ENCODE results near the gene GPD2. TPM values are rescaled to one million over a fixed set of nuclear protein-coding genes. Genes with fewer than 3 reads are reported as not detected.

GPD2 gene
- polyA plus RNA-seq, 1 donor from 2014 or later, result 3.5 TPM

DNA sequence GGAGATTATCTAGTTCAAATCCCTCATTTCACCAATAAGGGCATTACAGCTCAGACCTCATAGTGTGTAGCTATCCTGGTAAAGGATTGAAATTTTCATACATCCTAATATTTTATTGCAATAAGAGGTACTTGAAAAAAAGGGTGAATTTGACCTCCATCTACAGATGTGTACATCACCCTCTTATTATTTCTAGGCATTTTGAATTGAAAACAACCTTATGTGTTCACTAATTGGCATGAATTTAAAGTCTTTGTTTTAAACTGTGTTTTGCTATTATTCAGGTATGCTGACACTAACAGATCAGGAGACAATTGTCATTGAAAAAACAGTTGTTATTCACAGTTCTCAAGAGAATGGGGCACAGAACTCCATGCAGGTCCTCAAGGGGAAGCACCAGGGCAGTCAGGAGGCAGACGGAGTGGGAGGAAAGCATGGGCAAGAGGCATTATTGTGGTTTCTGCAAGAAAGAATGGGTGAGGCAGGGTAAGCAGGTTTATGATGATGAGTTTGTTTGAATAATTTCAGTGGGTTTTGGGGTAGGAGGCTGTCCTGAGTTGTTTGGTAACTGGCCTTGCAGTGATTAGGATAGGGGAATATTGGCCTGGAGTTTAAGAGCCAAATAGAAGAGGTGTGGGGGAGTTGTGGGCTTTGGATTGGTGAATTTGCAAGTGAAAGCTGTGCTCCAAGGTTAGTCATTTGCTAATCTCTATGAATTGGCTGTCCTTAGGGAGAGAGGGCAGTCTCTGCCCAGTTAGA, 194.6 kb downstream of the GPD2 start:
- H4K20me1 ChIP-seq (ENCODE audit: insufficient read depth), result no peaks in the 10 kb centered on the region

DNA sequence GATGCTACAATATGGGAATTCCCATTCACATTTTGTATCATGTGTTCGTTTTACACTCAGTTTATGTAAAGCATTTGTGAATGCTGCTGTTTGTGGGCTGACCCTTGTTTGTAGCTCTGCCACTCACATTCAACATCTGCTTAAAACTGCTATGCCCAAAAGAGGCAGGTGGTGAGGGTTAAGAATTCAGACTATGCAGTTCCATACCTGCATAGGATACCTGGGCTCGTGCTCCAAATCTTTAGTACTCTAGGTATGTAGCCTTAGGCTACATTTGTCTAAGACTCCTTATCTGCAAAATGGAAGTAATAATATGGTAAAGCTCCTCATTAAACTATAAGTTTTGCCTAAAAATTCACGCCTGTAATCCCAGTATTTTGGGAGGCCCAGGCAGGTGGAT, 199.5 kb downstream of the GPD2 start:
- Histone ChIP-seq H3K27ac (ENCODE audit: low read length) (no peak overlapping the region), H3K9ac (ENCODE audit: low read length) (no peak overlapping the region), H2AFZ (ENCODE audit: low read depth, low read length) (no peak overlapping the region), H3K79me2 (replicated peaks; ENCODE audit: insufficient read depth, low read length) (no peaks in the 10 kb centered on the region), H3K27me3 (ENCODE audit: insufficient read depth, low read depth, low read length) (no peaks in the 10 kb centered on the region), H4K20me1 (ENCODE audit: insufficient read depth) (no peaks in the 10 kb centered on the region), H3K36me3 (ENCODE audit: insufficient read depth, low read length) (no peaks in the 10 kb centered on the region), H3F3A (ENCODE audit: insufficient read depth, low read length, poor library complexity, severe bottlenecking) (no peaks in the 10 kb centered on the region), H3K4me3 (ENCODE audit: low read length) (no peak overlapping the region), H3K9me2 (ENCODE audit: insufficient read depth, low read length) (no peaks in the 10 kb centered on the region), H3K4me2 (ENCODE audit: low read length) (no peak overlapping the region), H3K9me3 (ENCODE audit: low read length) (no peaks in the 10 kb centered on the region)
- TF ChIP-seq, protein P1, sequence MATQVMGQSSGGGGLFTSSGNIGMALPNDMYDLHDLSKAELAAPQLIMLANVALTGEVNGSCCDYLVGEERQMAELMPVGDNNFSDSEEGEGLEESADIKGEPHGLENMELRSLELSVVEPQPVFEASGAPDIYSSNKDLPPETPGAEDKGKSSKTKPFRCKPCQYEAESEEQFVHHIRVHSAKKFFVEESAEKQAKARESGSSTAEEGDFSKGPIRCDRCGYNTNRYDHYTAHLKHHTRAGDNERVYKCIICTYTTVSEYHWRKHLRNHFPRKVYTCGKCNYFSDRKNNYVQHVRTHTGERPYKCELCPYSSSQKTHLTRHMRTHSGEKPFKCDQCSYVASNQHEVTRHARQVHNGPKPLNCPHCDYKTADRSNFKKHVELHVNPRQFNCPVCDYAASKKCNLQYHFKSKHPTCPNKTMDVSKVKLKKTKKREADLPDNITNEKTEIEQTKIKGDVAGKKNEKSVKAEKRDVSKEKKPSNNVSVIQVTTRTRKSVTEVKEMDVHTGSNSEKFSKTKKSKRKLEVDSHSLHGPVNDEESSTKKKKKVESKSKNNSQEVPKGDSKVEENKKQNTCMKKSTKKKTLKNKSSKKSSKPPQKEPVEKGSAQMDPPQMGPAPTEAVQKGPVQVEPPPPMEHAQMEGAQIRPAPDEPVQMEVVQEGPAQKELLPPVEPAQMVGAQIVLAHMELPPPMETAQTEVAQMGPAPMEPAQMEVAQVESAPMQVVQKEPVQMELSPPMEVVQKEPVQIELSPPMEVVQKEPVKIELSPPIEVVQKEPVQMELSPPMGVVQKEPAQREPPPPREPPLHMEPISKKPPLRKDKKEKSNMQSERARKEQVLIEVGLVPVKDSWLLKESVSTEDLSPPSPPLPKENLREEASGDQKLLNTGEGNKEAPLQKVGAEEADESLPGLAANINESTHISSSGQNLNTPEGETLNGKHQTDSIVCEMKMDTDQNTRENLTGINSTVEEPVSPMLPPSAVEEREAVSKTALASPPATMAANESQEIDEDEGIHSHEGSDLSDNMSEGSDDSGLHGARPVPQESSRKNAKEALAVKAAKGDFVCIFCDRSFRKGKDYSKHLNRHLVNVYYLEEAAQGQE (IDR thresholded peaks at IDR 0.05; ENCODE audit: borderline replicate concordance), result no peak
- TF ChIP-seq POLR2AphosphoS5 (IDR thresholded peaks at IDR 0.05) (no peak), TAF1 (IDR thresholded peaks at IDR 0.05; ENCODE audit: low read depth) (no peak), MXI1 (conservative IDR thresholded peaks at IDR 0.05; ENCODE audit: poor library complexity, severe bottlenecking) (no peak), SMC3 (conservative IDR thresholded peaks at IDR 0.05; ENCODE audit: poor library complexity) (no peak), RAD21 (conservative IDR thresholded peaks at IDR 0.05) (no peak), EP300 (conservative IDR thresholded peaks at IDR 0.05; ENCODE audit: poor library complexity, severe bottlenecking) (no peak), EZH2 (IDR thresholded peaks at IDR 0.05; ENCODE audit: borderline replicate concordance, insufficient read depth, low read length, poor library complexity, severe bottlenecking) (no peak)
- TF ChIP-seq, protein P2, sequence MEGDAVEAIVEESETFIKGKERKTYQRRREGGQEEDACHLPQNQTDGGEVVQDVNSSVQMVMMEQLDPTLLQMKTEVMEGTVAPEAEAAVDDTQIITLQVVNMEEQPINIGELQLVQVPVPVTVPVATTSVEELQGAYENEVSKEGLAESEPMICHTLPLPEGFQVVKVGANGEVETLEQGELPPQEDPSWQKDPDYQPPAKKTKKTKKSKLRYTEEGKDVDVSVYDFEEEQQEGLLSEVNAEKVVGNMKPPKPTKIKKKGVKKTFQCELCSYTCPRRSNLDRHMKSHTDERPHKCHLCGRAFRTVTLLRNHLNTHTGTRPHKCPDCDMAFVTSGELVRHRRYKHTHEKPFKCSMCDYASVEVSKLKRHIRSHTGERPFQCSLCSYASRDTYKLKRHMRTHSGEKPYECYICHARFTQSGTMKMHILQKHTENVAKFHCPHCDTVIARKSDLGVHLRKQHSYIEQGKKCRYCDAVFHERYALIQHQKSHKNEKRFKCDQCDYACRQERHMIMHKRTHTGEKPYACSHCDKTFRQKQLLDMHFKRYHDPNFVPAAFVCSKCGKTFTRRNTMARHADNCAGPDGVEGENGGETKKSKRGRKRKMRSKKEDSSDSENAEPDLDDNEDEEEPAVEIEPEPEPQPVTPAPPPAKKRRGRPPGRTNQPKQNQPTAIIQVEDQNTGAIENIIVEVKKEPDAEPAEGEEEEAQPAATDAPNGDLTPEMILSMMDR (IDR thresholded peaks at IDR 0.05; ENCODE audit: poor library complexity, severe bottlenecking), result no peak

More for the DNA sequence above, 194.6 kb downstream of the GPD2 start:
- Histone ChIP-seq H3K4me3 (ENCODE audit: low read length) (no peak overlapping the region), H3K79me2 (replicated peaks; ENCODE audit: insufficient read depth, low read length) (no peaks in the 10 kb centered on the region), H2AFZ (ENCODE audit: low read depth, low read length) (no peak overlapping the region), H3F3A (ENCODE audit: insufficient read depth, low read length, poor library complexity, severe bottlenecking) (no peaks in the 10 kb centered on the region), H3K9ac (ENCODE audit: low read length) (no peak overlapping the region), H3K27me3 (ENCODE audit: insufficient read depth, low read depth, low read length) (no peaks in the 10 kb centered on the region), H3K9me3 (ENCODE audit: low read length) (no peaks in the 10 kb centered on the region), H3K36me3 (ENCODE audit: insufficient read depth, low read length) (no peaks in the 10 kb centered on the region), H3K4me2 (ENCODE audit: low read length) (no peak overlapping the region), H3K27ac (ENCODE audit: low read length) (no peak overlapping the region), H3K9me2 (ENCODE audit: insufficient read depth, low read length) (no peaks in the 10 kb centered on the region)
- TF ChIP-seq, protein P1 (IDR thresholded peaks at IDR 0.05; ENCODE audit: borderline replicate concordance), result no peak
- TF ChIP-seq RAD21 (conservative IDR thresholded peaks at IDR 0.05) (no peak), POLR2AphosphoS5 (IDR thresholded peaks at IDR 0.05) (no peak), SMC3 (conservative IDR thresholded peaks at IDR 0.05; ENCODE audit: poor library complexity) (no peak), EZH2 (IDR thresholded peaks at IDR 0.05; ENCODE audit: borderline replicate concordance, insufficient read depth, low read length, poor library complexity, severe bottlenecking) (no peak), EP300 (conservative IDR thresholded peaks at IDR 0.05; ENCODE audit: poor library complexity, severe bottlenecking) (no peak), MXI1 (conservative IDR thresholded peaks at IDR 0.05; ENCODE audit: poor library complexity, severe bottlenecking) (no peak), TAF1 (IDR thresholded peaks at IDR 0.05; ENCODE audit: low read depth) (no peak)
- TF ChIP-seq, protein P2 (IDR thresholded peaks at IDR 0.05; ENCODE audit: poor library complexity, severe bottlenecking), result no peak
